HepG2 (cell line): Measurements from ENCODE around the gene TRIM2. TPM values are rescaled to one million over a fixed set of nuclear protein-coding genes. Genes with fewer than 3 reads are reported as not detected.

Experiments used
- ATRX ChIP-seq: sonication (generic); formaldehyde crosslinking; IDR thresholded peaks from 2 replicates; pipeline ENCODE4 v1.4.0; 2020; ENCODE audit warnings: missing genetic modification reagents, borderline replicate concordance
- CBX1 ChIP-seq: IDR thresholded peaks from one replicate; pipeline ENCODE4 v1.6.1; 2016; ENCODE audit warnings: antibody characterized with exemption, low read depth
- ESRRA ChIP-seq: sonication (generic); formaldehyde crosslinking; IDR thresholded peaks from 2 replicates; pipeline ENCODE4 v1.5.1; 2020; ENCODE audit warnings: mild to moderate bottlenecking, low read depth, missing genetic modification reagents
- HNF4A ChIP-seq: sonication (generic); formaldehyde crosslinking; IDR thresholded peaks from 2 replicates; pipeline ENCODE4 v1.4.0; 2020; ENCODE audit warnings: missing genetic modification reagents
- KAT7 ChIP-seq: IDR thresholded peaks from 2 replicates; pipeline ENCODE4 v1.6.1; 2018; ENCODE audit warnings: borderline replicate concordance, missing compliant biosample characterization
- PAF1 ChIP-seq: IDR thresholded peaks from 2 replicates; pipeline ENCODE4 v1.6.1; 2016; ENCODE audit warnings: missing genetic modification reagents, missing compliant biosample characterization
- PRMT3 ChIP-seq: sonication (generic); formaldehyde crosslinking; IDR thresholded peaks from 2 replicates; pipeline ENCODE4 v1.8.1; 2022; ENCODE audit warnings: low read depth, mild to moderate bottlenecking, moderate library complexity, missing genetic modification reagents, borderline replicate concordance
- SP1 ChIP-seq, 2 experiments: fragments of 450-650 bp in 1 of 2; sonication (generic) in 1 of 2; formaldehyde crosslinking in 1 of 2; IDR thresholded peaks; 2 replicates each; pipeline versions ENCODE4 v1.4.0 to v1.6.1; 2016 to 2020; ENCODE audit warnings: missing genetic modification reagents in 1 of 2
- ZIK1 ChIP-seq: sonication (generic); formaldehyde crosslinking; IDR thresholded peaks from 2 replicates; pipeline ENCODE4 v1.5.0; 2020; ENCODE audit warnings: mild to moderate bottlenecking, low read depth, missing genetic modification reagents, borderline replicate concordance
- ZNF333 ChIP-seq: sonication (generic); formaldehyde crosslinking; IDR thresholded peaks from 2 replicates; pipeline ENCODE4 v1.4.0; 2020; ENCODE audit warnings: mild to moderate bottlenecking, missing genetic modification reagents, borderline replicate concordance
- ZNF841 ChIP-seq: sonication (generic); formaldehyde crosslinking; IDR thresholded peaks from 2 replicates; pipeline ENCODE4 v1.8.1; 2023; ENCODE audit warnings: missing genetic modification reagents, borderline replicate concordance
- ZNF883 ChIP-seq: sonication (generic); formaldehyde crosslinking; IDR thresholded peaks from 2 replicates; pipeline ENCODE4 v1.5.1; 2020; ENCODE audit warnings: mild to moderate bottlenecking, missing genetic modification reagents; ENCODE audit errors: not compliant biosample characterization
- polyA plus RNA-seq, 8 experiments: library from polyadenylated mRNA; depleted of rRNA in 3 of 8; stranded (reverse) in 7 of 8; unstranded in 1 of 8; fragments of >200 nt; fragmentation: Illumina TruSeq in 4 of 8; extraction: Trizol in 4 of 8; gene quantifications; 2 replicates each; pipeline versions ENCODE4 v1.2.1 to v1.2.3, GENCODE V29; 2011 to 2016; ENCODE audit warnings: low read depth in 4 of 8, missing spikeins in 1 of 8, mixed read lengths in 1 of 8; ENCODE audit not compliant: insufficient read depth in 1 of 8
- total RNA-seq, 5 experiments: library from RNA; depleted of rRNA; stranded (reverse); fragments of >200 nt; fragmentation: Illumina TruSeq; extraction: Trizol; gene quantifications; 2 replicates each; pipeline ENCODE4 v1.2.3, GENCODE V29; 2016; ENCODE audit warnings: low read depth in 1 of 5
- TF ChIP-seq, protein P1 (sequence below): sonication (generic); formaldehyde crosslinking; conservative IDR thresholded peaks from 2 replicates; pipeline ENCODE4 v1.8.0; 2022; ENCODE audit warnings: mild to moderate bottlenecking, moderate library complexity, missing genetic modification reagents
- TF ChIP-seq, protein P2 (sequence below): sonication (generic); formaldehyde crosslinking; IDR thresholded peaks from 2 replicates; pipeline ENCODE4 v1.5.0; 2020; ENCODE audit warnings: mild to moderate bottlenecking, missing genetic modification reagents
- TF ChIP-seq, protein P3 (sequence below): sonication (generic); formaldehyde crosslinking; IDR thresholded peaks from 2 replicates; pipeline ENCODE4 v1.4.0; 2020; ENCODE audit warnings: mild to moderate bottlenecking, missing genetic modification reagents
- TF ChIP-seq, protein P4 (sequence below): sonication (generic); formaldehyde crosslinking; IDR thresholded peaks from 2 replicates; pipeline ENCODE4 v1.5.0; 2020; ENCODE audit warnings: mild to moderate bottlenecking, missing genetic modification reagents
- TF ChIP-seq, protein P5 (sequence below): sonication (generic); formaldehyde crosslinking; IDR thresholded peaks from 2 replicates; pipeline ENCODE4 v1.4.0; 2020; ENCODE audit warnings: missing genetic modification reagents

Gene TRIM2
- total and polyA plus RNA-seq, 2 of the 13 experiments (the other 11 are each of a cell fraction or from before 2014, with no cell fraction given) = 2.1 to 4.2 TPM

DNA sequence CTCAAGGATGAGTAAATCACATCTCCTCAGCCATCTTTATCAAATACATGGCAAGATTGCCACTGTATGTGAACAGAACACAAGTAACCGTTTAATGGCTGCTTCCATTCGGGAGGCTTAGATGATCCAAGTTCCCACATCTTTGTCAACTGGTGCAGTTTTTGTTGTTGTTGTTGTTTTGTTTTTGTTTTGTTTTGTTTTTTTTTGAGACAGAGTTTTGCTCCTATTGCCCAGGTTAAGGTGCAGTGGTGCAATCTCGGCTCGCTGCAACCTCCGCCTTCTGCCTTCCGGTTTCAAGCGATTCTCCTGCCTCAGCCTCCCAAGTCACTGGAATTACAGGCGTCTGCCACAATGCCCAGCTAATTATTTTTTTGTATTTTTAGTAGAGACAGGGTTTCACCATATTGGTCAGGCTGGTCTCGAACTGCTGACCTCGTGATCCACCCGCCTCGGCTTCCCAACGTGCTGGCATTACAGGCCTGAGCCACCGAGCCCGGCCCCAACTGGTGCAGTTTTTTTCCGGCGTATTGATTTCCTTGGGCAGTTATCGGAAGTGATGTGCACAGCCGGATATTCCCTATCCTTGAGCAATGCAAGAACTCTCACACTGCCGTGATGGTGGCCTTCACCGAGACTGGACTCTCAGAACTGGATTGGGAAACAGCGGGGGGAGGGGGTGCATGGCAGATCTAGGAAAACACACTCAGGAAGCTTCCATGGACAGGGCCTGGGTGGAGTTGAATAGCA lies 29.2 kb upstream of the TRIM2 start (continued):
- TF ChIP-seq ZNF333 (CRISPR knock-in tag) = no peak
- TF ChIP-seq CBX1 = no peak
- TF ChIP-seq ZNF841 = no peak
- TF ChIP-seq HNF4A (CRISPR knock-in tag) = peak; percentile 68
- TF ChIP-seq ZNF883 (CRISPR knock-in tag) = no peak
- no peak for TF ChIP-seq PAF1 (CRISPR knock-in tag)
- TF ChIP-seq, protein P1, sequence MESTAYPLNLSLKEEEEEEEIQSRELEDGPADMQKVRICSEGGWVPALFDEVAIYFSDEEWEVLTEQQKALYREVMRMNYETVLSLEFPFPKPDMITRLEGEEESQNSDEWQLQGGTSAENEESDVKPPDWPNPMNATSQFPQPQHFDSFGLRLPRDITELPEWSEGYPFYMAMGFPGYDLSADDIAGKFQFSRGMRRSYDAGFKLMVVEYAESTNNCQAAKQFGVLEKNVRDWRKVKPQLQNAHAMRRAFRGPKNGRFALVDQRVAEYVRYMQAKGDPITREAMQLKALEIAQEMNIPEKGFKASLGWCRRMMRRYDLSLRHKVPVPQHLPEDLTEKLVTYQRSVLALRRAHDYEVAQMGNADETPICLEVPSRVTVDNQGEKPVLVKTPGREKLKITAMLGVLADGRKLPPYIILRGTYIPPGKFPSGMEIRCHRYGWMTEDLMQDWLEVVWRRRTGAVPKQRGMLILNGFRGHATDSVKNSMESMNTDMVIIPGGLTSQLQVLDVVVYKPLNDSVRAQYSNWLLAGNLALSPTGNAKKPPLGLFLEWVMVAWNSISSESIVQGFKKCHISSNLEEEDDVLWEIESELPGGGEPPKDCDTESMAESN = peak; percentile 50; the same call in 1 of the 2 replicates
- TF ChIP-seq, protein P2, sequence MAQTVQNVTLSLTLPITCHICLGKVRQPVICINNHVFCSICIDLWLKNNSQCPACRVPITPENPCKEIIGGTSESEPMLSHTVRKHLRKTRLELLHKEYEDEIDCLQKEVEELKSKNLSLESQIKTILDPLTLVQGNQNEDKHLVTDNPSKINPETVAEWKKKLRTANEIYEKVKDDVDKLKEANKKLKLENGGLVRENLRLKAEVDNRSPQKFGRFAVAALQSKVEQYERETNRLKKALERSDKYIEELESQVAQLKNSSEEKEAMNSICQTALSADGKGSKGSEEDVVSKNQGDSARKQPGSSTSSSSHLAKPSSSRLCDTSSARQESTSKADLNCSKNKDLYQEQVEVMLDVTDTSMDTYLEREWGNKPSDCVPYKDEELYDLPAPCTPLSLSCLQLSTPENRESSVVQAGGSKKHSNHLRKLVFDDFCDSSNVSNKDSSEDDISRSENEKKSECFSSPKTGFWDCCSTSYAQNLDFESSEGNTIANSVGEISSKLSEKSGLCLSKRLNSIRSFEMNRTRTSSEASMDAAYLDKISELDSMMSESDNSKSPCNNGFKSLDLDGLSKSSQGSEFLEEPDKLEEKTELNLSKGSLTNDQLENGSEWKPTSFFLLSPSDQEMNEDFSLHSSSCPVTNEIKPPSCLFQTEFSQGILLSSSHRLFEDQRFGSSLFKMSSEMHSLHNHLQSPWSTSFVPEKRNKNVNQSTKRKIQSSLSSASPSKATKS (CRISPR knock-in tag) = no peak
- TF ChIP-seq, protein P3, sequence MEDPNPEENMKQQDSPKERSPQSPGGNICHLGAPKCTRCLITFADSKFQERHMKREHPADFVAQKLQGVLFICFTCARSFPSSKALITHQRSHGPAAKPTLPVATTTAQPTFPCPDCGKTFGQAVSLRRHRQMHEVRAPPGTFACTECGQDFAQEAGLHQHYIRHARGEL (CRISPR knock-in tag) = no peak
- no peak for TF ChIP-seq SP1 (IDR thresholded peaks at IDR 0.05)
- no peak for TF ChIP-seq SP1 (CRISPR knock-in tag; IDR thresholded peaks at IDR 0.05)
- TF ChIP-seq, protein P4, sequence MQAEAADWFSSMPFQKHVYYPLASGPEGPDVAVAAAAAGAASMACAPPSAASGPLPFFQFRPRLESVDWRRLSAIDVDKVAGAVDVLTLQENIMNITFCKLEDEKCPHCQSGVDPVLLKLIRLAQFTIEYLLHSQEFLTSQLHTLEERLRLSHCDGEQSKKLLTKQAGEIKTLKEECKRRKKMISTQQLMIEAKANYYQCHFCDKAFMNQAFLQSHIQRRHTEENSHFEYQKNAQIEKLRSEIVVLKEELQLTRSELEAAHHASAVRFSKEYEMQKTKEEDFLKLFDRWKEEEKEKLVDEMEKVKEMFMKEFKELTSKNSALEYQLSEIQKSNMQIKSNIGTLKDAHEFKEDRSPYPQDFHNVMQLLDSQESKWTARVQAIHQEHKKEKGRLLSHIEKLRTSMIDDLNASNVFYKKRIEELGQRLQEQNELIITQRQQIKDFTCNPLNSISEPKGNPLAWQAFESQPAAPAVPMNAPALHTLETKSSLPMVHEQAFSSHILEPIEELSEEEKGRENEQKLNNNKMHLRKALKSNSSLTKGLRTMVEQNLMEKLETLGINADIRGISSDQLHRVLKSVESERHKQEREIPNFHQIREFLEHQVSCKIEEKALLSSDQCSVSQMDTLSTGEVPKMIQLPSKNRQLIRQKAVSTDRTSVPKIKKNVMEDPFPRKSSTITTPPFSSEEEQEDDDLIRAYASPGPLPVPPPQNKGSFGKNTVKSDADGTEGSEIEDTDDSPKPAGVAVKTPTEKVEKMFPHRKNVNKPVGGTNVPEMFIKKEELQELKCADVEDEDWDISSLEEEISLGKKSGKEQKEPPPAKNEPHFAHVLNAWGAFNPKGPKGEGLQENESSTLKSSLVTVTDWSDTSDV (CRISPR knock-in tag) = no peak
- TF ChIP-seq KAT7 (CRISPR knock-in tag) = no peak
- no peak for TF ChIP-seq ATRX (CRISPR knock-in tag)
- no peak for TF ChIP-seq PRMT3 (CRISPR knock-in tag)
- TF ChIP-seq ZIK1 = no peak
- TF ChIP-seq ESRRA = peak; percentile 45; the same call in 1 of the 2 replicates
- TF ChIP-seq, protein P5, sequence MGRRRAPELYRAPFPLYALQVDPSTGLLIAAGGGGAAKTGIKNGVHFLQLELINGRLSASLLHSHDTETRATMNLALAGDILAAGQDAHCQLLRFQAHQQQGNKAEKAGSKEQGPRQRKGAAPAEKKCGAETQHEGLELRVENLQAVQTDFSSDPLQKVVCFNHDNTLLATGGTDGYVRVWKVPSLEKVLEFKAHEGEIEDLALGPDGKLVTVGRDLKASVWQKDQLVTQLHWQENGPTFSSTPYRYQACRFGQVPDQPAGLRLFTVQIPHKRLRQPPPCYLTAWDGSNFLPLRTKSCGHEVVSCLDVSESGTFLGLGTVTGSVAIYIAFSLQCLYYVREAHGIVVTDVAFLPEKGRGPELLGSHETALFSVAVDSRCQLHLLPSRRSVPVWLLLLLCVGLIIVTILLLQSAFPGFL = no peak
